GM12873 (cell line): ENCODE results near the gene SLC25A20.

ENCODE experiments used
- TF ChIP-seq, protein P1 (sequence below): IDR thresholded peaks from 2 replicates; pipeline ENCODE4 v1.5.1; 2012; ENCODE audit warnings: low read depth, mild to moderate bottlenecking, moderate library complexity, low read length, control low read depth; ENCODE audit not compliant: insufficient read depth; ENCODE audit errors: missing control alignments

SLC25A20 gene

DNA sequence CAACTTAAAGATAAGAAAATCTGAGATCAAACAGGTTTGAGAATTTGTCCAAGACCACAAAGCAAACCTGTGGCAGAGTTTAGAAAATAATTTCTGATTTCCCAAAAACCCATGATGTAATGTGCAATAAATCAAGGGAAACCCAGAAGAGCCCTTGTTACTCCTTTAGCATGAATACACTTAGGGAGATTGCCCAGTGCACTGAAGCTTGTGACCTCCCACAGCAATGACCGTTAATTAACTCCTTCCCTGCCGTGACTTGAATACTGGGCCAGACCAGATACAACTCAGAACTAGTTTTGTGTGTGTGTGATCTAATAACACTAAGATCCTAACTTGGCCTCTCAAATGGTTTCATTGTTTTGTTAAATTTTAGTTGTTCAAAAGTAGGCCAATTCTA lies 53.5 kb downstream of the SLC25A20 start:
- TF ChIP-seq, protein P1, sequence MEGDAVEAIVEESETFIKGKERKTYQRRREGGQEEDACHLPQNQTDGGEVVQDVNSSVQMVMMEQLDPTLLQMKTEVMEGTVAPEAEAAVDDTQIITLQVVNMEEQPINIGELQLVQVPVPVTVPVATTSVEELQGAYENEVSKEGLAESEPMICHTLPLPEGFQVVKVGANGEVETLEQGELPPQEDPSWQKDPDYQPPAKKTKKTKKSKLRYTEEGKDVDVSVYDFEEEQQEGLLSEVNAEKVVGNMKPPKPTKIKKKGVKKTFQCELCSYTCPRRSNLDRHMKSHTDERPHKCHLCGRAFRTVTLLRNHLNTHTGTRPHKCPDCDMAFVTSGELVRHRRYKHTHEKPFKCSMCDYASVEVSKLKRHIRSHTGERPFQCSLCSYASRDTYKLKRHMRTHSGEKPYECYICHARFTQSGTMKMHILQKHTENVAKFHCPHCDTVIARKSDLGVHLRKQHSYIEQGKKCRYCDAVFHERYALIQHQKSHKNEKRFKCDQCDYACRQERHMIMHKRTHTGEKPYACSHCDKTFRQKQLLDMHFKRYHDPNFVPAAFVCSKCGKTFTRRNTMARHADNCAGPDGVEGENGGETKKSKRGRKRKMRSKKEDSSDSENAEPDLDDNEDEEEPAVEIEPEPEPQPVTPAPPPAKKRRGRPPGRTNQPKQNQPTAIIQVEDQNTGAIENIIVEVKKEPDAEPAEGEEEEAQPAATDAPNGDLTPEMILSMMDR = no peak

DNA sequence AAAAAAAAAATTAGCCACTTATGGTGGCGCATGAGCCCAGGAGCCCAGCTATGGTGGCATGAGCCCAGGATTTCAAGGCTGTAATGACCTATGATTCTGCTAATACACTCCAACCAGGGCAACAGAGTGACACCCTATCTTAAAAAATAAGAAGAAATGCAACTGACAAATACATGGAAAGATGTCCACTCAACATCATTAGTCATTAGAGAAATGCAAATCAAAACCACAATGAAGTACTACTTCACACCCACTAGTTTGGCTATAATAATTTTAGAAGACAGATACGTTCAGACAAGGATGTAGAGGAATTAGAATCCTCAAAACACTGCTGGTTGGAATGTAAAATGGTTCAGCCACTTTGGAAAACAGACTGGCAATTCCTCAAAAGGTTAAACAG lies 61.5 kb downstream of the SLC25A20 start:
- TF ChIP-seq, protein P1 = no peak

DNA sequence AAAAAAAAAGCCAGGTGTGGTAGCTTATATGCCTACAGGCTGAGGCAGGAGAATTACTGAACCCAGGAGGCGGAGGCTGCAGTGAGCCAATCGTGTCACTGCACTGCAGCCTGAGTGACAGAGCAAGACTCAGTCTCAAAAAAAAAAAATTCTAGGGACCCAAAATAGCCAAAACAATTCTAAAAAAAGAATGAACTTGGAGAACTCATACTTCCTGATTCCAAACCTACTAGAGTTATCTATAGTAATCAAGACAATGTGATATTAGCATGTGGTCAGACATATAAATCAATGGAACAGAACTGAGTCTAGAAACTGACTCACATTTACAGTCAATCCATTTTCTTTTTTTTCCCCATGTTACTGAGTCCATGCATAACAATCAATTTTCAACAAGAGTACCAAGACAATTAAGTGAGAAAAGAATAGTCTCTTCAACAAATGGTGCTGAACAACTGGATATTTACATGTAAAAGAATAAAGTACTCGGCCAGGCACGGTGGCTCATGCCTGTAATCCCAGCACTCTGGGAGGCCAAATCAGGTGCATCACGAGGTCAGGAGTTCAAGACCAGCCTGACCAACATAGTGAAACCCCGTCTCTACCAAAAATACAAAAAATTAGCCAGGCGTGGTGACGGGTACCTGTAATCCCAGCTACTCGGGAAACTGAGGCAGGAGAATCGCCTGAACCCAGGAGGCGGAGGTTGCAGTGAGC lies 62.9 kb downstream of the SLC25A20 start:
- TF ChIP-seq, protein P1 = no peak

DNA sequence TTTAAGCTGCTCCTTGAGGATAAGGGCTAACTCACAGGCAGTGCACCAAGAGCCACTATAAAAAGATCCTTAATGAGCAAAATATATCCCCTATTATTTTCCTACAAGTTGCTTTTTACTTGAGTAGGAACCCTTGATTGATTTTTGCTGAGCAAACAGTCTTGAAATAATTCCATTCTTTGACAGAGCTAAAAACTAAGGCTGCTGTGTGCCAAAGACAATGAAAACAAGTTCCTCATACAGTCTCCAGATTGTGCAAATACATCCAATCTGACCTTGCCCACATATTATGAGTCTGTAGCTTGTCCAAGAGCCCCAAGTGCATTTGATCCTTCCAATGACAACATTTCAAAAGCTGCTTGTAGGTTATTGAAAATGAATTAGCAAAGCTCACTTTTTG lies 66.0 kb downstream of the SLC25A20 start:
- TF ChIP-seq, protein P1 = no peak

DNA sequence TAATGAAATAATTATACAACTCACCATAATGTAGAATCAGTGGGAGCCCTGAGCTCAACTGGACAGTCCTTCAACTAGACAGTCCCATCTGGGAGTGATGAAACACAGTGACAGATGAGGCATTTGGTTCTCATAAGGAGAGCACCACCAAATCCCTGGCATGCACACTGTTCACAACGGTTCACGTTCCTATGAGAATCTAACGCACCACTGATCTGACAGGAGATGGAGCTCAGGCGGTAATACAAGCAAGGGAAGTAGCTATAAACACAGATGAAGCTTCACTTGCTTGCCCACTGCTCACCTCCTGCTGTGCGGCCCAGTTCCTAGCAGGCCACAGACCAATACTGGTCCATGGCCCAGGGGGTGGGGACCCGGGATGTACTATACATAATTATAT lies 68.0 kb downstream of the SLC25A20 start:
- TF ChIP-seq, protein P1 = no peak

DNA sequence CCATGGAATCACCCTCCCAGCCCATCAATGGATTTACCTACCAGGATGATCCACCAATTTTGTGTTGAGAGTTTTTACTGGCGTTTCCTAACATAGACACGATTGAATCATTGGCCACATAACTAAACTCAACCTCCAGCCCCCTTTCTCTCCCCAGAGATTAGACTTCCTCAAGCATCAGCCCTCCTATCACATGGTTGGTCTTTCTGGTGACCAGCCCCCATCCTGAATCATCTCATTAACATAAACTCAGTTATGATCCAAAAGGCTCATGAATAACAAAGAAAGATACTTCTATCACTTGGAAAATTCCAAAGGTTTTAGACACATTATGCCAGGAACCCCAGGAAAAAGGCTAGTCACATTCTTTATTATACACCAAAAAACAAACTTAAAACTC lies 72.2 kb downstream of the SLC25A20 start:
- TF ChIP-seq, protein P1 = no peak

DNA sequence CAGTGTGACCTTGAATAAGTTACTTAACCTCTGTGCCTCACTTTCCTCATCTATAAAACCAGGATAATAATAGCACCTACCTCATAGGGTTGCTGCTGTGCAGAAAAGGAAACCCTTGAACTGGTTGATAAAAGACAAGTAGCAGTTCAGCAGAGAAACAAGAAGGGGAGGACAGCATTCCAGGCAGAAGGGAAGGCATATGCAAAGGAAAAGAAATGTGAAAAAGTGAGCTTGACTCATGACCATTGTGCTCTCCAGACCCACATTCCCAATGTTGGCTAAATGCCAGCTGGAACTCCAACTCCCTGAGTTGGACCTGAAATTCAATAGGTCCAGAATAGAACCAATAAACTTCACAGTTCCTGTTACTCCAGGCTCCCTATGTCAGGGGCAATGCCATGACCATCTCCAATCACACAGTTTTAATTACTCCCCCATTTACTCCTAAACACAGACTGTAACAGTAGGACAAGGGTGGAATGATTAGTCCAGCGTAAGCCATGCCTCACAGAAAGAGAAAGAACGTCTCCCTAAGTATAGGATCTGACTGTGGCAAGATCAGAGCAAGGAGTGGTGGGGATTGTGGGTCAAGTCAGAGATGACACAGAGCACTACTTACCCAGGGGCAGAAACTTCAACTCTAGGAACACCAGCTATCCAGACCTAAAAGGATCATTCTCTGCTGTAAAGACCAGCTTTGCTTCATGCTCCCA lies 77.9 kb downstream of the SLC25A20 start:
- TF ChIP-seq, protein P1 = no peak
